Measurements from ENCODE around the gene CRADD.

- TF ChIP-seq CTCF (IDR thresholded peaks at IDR 0.05; ENCODE audit: insufficient read depth, low read length): no peak
- no peak for TF ChIP-seq REST (IDR thresholded peaks at IDR 0.05; ENCODE audit: insufficient replicate concordance, low read depth)
- TF ChIP-seq SPI1 (IDR thresholded peaks at IDR 0.05; ENCODE audit: borderline replicate concordance, low read depth): no peak
Measured at GRCh38 chr12:93883436-93884154, 206.4 kb downstream of the CRADD start.
